Activated CD4-positive, alpha-beta T cell treated with anti-CD3 and anti-CD28 coated beads, Interleukin-2, Interleukin-6, amounts not matched to agents 100 ng/mL and 50 ng/mL, durations not matched to agents 16 hours and 8 hours (primary cell): ENCODE data around the gene AKAP13.

Experiments used
- DNase-seq: peaks from one replicate; pipeline ENCODE4 v3.0.0-alpha.2; 2020

The AKAP13 gene

GRCh38 chr15:85607842-85608241 lies 227.4 kb downstream of the AKAP13 start:
- no peak for DNase-seq

DNA sequence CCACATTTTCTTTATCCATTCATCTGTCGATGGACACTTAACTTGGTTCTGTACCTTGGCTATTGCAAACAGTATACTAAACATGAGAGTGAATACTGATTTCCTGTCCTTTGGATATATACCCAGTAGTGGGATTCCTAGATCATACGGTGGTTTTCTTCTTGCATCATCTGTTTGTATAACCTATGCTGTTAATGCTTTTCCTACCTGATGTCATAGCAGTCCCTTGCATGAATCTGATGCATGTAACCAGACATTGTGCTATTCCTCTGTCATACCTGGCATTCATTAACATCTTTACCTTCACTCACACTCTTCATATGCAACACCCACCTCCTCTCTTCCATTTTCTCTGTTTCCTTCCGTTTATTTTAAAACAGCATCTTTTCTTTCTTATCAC lies 229.1 kb downstream of the AKAP13 start:
- no peak for DNase-seq

DNA sequence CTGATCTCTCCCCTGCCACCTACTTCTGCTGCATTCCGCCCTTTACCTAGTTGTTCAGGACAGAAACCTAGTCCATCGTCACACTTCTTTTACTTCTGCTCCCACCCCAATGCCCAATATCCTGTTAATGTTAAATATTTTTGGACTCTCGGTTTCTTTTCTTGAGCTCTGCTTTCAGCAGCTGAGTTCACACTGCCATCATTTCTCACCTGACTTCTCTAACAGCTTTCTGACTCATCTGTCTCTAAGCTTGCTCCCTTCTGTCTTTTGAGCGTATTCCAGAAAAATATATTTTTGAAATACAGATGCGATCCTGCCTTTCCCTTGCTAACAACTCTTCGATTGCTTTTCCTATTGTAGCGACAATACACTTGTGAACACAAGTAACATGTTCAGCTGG lies 231.0 kb downstream of the AKAP13 start:
- DNase-seq, result no peak

DNA sequence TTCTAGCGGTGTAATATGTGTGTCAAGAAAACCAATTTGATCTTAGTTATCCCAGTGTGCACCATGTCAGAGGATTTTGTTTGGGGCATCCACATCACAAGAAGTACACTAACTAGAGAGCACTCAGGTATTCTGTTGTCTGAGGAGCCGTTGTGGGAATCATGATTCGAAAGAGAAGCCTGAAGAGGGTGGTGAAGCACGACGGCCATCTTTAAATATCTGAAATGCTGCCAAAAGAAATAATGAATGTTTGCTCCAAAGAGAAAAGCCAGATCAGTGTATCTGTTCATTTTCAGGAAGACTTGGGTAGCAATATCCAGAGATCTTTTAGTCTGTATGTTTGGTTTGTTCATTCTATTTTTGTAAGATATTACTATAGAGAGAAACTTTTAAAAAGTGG lies 233.7 kb downstream of the AKAP13 start:
- DNase-seq, result no peak

DNA sequence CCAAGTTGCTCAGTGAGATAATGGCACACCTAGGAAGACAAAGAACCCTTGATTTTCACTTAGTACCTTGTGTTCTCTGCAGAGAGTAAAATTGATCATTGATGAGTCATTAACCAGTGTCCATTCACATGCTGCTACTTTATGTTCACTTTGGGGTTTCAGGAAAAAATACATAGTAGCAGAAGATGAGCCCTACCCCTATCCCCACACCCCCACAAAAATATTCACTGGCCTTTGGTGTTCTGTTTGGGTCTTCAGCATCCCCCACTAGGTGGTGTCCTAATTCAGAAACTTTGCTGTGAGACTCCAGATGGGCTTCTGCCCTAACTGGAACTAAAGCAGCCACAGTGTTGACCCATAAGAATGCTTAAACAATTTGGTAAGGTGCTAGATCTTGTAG lies 235.5 kb downstream of the AKAP13 start:
- DNase-seq, result peak; percentile 60

- DNase-seq, result no peak
Observed at GRCh38 chr15:85616549-85617110, 236.2 kb downstream of the AKAP13 start.

- DNase-seq, result no peak
Observed at GRCh38 chr15:85618228-85618505, 237.8 kb downstream of the AKAP13 start.

- peak; percentile 77 for DNase-seq
Observed at GRCh38 chr15:85618956-85619491, 238.6 kb downstream of the AKAP13 start.

DNA sequence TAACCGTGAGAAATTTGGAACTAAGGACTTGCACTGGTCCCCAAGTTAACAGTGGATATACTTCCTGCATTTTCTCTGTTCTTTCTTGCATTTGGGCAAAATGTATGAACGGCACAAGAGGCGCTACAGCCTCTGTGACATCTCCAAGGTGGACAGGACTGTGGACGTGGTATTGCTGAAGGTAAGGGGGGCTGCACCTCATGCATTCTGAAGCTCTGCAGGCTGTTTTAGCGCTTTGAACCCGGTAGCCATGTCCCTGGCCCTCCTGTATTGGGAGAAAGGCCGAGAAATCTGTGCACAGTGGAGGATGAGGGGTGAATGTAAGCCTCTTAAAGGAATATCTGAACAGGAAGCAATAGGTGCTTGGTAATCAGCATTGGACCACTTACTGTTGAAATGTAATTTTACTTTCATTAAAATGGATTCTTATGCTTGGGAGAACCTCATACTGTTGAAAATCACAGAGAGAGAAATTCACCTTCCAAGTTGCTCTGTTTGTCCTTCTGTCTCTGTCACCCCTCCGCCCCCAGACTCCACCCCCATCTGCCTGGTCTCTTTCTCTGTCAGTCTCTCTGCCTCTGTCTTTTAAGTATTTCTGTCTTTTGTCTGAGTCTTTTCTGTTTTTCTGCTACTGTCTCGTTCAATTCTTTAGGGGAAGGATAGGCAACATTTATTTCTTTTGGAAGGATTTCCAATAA lies 239.7 kb downstream of the AKAP13 start:
- no peak for DNase-seq

- DNase-seq, result no peak
Observed at GRCh38 chr15:85620690-85621049, 240.3 kb downstream of the AKAP13 start.

- DNase-seq, result no peak
Observed at GRCh38 chr15:85621094-85621493, 240.7 kb downstream of the AKAP13 start.

DNA sequence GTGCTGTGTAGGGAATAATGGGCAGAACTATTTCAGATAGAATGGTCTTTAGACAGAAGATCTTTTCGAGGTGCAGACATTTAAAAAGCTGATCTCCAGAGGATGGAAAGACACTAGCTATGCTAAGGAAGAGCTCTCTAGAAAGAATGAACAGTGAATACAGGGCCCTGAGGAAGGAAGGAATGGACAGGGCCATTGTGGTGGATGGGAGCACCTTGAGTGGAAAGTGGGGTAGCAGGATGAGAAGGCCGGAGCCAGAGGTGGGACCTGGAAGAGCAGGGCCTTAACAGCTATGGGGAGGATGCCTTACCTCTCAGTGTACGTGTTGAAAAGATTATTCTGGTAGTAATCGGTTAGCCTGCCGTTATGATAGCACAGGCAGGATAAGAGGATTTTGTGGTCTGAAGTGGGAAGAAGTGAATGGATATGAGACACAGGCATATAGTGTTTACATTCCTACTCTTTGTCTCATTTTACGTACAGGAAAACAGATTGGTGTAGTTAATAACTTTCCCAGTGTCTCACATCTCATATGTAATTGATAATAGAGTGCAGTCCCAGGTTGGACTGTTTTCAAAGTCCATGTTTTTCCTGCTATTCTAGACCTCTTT lies 241.9 kb downstream of the AKAP13 start:
- no peak for DNase-seq

GRCh38 chr15:85623315-85624049 lies 243.1 kb downstream of the AKAP13 start:
- no peak for DNase-seq

DNA sequence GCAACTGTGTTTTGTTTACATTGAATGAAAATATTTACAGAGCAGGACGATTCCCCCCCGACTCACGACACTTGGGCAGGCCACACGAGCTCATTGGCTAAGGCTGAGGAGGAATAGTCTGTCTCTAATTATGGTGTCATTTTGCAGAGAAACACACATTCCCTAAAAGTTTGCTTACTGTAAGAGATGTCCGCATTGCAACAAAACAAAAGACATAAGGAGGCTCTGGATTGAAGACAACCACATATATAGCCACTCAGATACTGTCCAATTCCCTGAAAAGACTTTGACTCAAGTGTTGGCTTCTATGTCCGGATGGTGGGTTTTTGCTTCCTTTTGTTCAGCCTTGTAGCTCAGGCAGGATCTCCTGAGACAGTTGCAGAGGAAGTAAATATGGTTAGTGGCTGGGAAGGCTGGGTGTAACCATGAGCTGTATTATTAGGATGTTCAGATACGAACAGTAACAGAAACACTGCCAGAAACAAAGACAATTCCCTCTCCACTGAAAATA lies 243.9 kb downstream of the AKAP13 start:
- peak; percentile 34 for DNase-seq

- DNase-seq, result no peak
Observed at GRCh38 chr15:85625166-85625830, 244.9 kb downstream of the AKAP13 start.

GRCh38 chr15:85625856-85626255 lies 245.5 kb downstream of the AKAP13 start:
- peak; percentile 75 for DNase-seq

DNA sequence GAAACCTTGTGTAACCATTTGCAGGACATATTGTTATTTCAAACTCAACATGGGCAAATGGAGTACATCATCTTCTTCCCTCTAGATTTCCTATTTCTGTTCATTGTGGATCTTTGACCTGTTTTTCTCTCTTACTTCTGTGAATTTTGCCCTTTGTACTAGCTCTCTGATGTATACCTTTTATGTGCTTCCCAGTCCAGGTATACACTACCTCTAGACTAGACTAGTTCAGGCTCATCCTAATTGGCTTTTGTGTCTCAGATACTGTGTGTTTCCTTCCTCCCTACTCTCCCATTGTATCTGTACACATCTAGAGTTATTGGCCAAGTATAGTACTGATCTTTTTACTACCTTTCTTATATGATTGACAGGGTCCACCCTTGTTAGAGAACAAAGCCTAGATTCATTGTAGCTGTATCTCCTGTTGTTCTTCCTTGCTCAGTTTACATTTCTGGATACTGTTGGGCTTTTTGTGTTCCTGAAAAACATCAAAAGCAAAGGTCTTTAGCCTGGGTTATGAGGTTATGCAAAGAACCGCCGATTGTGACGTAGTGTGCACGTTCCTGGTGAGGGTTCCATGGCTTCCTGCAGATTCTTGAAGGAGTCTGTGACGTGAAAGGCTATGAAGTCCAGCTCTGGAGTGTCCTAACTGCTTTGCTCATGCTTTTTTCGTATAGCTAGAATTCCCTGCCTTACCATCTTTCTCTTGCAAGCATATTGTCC lies 247.0 kb downstream of the AKAP13 start:
- no peak for DNase-seq

DNA sequence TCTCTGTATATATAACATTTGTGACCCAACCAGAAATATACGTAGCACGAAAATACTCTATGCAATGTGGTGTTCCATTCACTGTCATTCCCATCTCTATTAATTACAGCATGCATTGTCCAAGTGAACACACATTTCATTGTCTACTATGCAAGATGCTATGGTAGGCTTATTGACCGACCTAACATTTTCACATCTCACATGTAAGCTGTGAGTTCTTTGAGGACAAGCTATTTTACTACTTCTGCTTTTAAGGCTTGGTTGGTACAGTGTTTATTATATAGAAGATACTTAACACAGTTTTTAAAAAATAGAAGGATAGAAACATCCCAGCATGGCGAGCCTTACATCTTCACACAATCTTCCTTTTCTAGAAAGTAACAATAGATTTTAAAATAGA lies 249.9 kb downstream of the AKAP13 start:
- no peak for DNase-seq

DNA sequence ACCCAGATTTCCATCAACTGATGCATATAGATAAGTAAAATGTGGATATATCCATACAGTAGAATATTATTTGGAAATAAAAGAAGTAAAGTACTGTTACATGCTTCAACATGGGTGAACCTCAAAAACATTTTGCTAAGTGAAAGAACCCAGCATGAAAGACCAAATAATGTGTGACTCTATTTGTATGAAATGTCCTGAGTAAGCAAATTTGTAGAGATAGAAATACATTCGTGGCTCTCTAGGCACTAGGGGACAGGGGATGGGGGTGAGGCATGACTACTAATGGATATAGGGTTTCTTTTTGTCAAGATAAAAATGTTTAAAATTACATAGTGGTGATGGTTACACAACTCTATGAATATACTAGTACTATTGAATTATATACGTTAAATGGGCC lies 250.6 kb downstream of the AKAP13 start:
- no peak for DNase-seq

DNA sequence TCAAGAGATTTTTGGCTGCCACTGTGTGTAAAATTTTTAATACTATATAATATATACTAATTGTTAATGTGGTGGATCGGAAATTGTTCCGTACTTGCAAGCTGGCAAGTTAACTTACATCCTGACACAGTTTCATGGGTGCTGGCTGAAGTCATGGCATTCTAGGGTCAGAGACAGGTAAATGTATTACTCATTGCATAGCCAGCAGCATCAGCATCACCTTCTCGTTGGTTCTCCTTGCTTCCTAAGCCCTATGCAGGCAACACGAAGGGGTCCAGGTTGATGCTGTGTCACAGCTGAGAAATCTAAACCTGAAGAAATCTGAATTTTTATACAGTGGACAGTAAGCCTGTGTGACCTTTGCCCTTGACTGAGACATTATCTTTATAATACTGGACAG lies 251.6 kb downstream of the AKAP13 start:
- no peak for DNase-seq

DNA sequence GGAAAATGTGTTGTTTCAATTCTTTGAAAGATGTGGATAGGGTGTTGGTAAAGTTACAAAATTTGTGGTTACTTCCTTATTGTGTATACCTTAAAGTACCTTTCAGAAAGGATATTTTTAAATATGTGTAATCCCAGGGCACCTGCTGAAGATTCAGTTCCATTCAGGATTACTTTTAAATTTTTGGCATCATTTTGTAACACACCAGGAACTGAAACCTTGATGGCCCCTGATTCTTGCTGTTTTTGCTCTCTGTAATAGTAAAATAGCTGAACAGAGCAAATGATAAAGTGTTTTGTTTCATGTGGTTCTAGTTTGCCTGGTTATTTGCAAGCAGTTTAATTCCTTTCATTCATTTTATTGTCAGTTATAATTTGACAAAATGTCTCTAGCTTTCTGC lies 253.5 kb downstream of the AKAP13 start:
- no peak for DNase-seq

GRCh38 chr15:85636351-85636750 lies 255.9 kb downstream of the AKAP13 start:
- no peak for DNase-seq
